Esophagus muscularis mucosa (tissue), 4 donors: ENCODE data around the gene SGF29.

Source experiments
- CTCF ChIP-seq, 3 experiments: fragments of 200-600 bp in 2 of 3; fragments of 450-650 bp in 1 of 3; sonication (generic) in 2 of 3; IDR thresholded peaks; one replicate each; pipeline ENCODE4 v1.5.1; 2017 to 2019; ENCODE audit warnings: antibody characterized with exemption in 3 of 3, mild to moderate bottlenecking in 2 of 3, moderate library complexity in 1 of 3
- EP300 ChIP-seq: sonication (generic); formaldehyde crosslinking; IDR thresholded peaks from one replicate; pipeline ENCODE4 v1.6.1; 2017; ENCODE audit warnings: antibody characterized with exemption
- POLR2A ChIP-seq: fragments of 450-650 bp; IDR thresholded peaks from one replicate; pipeline ENCODE4 v1.6.1; 2017; ENCODE audit warnings: antibody characterized with exemption, moderate library complexity, mild to moderate bottlenecking, low read depth
- POLR2AphosphoS5 ChIP-seq, 2 donors: sonication (generic); formaldehyde crosslinking; IDR thresholded peaks; one replicate each; pipeline ENCODE4 v1.6.1; 2017; ENCODE audit warnings: antibody characterized with exemption in 2 of 2

GRCh38 chr16:28586466-28586865 is 32.7 kb downstream of the SGF29 start:
- TF ChIP-seq CTCF (IDR thresholded peaks at IDR 0.05) (no peak), POLR2A (no peak), POLR2AphosphoS5 (IDR thresholded peaks at IDR 0.05) (no peak), EP300 (no peak)
